NCI-H345 (cell line): ENCODE results near the gene BNIPL.

Source experiments
- DNase-seq: peaks from one replicate; lab custom pipeline; 2025; lab: John Stamatoyannopoulos, UW

Gene BNIPL, protein sequence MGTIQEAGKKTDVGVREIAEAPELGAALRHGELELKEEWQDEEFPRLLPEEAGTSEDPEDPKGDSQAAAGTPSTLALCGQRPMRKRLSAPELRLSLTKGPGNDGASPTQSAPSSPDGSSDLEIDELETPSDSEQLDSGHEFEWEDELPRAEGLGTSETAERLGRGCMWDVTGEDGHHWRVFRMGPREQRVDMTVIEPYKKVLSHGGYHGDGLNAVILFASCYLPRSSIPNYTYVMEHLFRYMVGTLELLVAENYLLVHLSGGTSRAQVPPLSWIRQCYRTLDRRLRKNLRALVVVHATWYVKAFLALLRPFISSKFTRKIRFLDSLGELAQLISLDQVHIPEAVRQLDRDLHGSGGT

DNA sequence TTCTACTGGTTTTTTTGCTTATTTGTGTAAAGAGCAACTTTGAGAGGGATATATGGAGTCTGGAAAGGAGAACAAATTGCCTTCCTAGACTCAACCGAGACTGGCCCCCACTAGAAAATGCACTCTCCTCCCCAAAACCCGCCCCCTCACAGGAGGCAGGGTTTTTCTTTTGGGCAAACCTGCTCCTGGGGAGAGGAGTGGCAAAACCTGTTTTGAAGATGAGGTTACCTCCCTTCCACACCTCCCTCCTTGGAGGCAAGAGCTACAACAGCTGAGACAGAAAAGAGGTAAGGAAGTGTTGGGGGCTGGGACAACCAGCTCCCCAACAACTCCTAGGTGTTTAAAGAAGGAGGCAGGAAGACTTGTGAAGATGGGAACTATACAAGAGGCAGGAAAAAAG, at the start of gene BNIPL:
BNIPL (plus strand) TSS at position 231 of the 400 bp plus-strand sequence; CDS start at position 371, 140 bp downstream.
- DNase-seq = no peak

- peak; percentile 49 for DNase-seq
Measured at GRCh38 chr1:150987924-150988323, 48.5 kb upstream of the BNIPL start.

GRCh38 chr1:150992626-150993025, 43.8 kb upstream of the BNIPL start:
- no peak for DNase-seq

DNA sequence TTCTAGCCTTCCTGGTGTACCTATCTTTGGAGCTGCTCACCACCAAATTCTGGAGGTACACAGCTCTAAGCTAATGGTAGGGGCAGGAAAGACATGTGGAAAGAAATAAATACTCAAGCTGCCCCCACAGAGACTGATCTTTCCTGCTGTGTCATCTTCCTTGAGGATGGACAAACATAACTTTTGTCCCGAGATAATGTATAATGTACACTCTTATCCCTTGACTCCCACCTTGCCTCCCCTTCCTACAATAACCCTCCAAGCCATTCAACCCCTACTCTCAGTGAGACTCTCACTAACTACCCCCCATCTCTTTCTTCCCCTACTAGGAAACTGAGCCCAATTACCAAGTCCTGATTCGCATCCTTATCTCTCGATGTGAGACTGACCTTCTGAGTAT, 42.1 kb upstream of the BNIPL start:
- no peak for DNase-seq

- no peak for DNase-seq
Measured at GRCh38 chr1:150995460-150995859, 40.9 kb upstream of the BNIPL start.

DNA sequence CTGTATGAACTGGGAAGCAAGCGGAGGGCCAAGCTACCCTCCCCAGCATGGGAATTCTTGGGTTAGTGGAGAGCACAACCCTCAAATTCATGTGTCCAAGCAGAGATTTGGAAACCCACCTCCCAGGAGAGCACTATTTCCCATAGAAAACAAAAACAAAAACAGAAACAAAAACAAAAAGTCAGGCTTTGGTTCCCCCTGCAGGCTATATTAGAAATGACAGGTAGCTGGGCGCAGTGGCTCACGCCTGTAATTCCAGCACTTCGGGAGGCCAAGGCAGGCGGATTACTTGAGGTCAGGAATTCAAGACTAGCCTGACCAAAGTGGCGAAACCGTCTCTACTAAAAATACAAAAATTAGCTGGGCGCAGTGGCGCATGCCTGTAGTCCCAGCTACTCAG, 40.5 kb upstream of the BNIPL start:
- peak; percentile 57 for DNase-seq

DNA sequence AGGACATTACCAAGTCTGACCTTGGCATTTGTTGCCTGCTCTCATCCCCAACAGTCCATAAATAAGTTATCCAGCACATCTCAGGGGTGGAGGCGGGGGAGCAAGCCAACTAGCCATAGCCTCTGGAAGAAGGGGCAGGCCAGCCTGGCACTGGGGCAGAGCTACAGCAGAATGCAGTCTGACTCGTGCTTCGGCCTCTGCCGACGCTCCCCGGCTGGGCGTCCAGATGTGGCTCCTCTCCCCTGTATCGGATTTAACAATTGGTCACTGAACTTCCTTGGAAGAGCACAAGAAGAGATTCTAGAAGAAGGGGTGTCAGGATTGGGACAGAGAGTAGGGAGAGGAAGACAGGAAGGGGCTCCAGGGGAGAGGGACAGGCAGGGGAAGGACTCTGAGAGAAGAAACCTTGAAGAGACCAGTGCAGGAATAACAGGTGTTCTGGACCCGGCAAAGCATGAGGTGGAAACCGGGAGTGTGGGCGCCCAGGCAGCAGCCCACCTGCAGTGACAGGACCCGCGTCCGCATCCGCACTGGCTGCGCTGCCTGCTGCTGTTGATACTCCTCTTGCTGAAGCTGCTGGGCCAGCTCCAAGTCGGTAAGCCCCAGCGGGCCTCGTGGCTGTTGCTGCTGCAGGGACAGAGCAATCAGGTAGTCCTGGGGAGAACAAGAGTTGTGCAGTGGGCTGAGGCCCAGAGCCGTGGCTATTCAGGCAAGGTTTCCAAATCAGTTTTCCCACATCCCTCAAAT, 39.1 kb upstream of the BNIPL start:
- no peak for DNase-seq

GRCh38 chr1:150997949-150998348, 38.4 kb upstream of the BNIPL start:
- DNase-seq = no peak

GRCh38 chr1:150999051-150999674, 37.2 kb upstream of the BNIPL start:
- DNase-seq = no peak

- DNase-seq = no peak
Measured at GRCh38 chr1:150999926-151000325, 36.5 kb upstream of the BNIPL start.

DNA sequence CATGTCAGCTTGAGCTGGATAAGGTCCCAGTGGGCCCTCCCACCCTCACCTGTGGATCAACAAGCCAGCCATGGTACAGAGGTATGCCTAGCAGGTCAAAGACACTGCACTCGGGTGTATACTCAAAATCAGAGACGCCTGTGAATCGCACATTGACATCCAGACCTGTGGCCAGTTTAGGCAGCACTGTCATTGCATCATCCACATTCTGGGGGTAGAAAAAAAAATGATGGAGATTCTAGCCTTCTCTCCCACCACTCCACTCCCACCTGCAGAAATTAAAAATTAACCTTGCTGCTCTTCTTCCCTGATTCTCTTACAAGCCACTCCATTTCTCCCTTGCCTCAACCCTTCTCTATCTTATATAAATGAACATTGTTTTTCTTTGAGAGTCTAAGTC, 36.0 kb upstream of the BNIPL start:
- DNase-seq = no peak

DNA sequence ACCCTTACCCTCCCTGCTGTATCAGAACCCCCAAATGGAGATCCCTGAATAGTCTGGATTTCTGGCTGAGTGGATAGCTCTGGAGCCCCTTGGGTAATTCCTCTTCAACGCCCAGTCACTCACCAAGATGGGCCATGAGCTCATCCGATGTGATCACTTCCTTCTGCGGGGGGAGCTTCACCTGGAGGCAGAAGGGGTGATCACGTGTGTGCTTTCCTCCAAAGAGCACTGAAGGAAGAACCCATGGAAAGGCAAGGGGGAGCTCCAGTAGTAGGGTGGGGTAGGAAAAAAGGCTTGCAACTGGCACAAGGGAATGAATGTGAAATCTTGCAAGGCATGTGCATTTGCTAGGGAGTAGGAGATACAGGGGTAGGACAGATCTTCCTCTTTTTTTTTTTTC, 34.8 kb upstream of the BNIPL start:
- no peak for DNase-seq

DNA sequence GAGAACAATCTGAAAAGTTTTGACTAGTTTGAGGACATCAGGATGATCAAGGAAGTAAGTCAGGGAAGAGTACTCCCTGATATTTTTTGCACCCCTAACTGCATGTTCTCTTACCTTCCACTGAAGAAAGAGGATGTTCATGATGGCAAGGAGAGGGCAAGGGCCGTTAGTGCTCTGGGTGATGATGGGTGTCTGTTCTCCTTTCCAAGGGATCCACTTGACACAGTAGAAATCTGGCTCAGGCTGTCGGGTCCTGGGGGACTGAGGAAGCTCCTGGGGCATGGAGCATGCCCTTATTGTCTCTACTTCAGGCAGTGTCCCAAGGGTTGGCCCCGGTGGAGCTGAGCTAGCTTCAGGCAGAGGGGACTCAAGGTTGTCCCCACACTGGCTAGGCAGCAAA, 34.3 kb upstream of the BNIPL start:
- DNase-seq = no peak

- DNase-seq = no peak
Measured at GRCh38 chr1:151002611-151003010, 33.8 kb upstream of the BNIPL start.

DNA sequence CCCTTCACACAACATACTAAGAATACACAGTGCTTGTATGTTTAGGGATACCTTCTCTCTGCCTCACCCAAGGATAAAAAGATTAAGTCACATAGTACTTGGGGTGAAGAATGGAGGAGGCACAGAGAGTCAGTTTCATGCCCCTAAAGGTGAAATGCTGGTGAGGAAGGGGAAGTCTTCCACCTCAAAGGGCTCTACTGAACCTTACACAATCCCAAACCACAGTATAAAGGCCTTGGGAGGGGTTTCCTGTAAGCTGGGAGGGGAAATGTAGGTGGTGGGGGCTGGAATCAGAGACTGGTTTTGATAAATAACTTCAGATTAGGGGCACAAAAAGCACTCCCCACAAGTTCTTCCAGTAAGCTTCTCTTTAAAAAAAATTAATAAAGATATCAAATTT, 33.2 kb upstream of the BNIPL start:
- no peak for DNase-seq

DNA sequence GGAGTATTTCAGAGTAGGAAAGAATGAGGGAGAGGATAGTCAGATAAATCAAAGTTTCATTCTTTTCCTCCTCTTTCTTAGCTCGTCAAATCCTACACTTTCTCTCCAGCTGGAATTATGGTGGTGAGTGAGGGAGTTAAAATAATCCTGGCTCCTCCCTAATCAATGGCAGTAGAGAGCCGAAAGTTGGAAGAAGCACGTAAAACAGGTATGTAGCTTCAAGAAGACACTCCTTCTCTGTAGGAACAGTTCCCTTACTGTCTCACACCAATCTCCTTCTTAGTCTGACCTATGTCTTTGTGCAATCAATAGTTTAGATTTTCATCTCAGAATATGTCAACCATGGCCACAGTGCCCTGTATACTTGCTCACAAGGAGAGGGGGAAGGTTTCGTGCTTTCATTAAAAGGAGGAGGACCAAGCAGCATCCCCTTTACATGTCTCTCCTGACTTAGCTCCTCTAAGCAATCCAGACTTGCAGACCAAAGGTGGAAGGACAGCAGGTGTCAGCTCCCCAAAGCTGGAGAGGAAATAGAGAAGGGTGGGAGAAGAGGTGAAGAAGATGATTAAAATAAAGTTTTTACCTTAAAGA, 30.6 kb upstream of the BNIPL start:
- DNase-seq = no peak

- peak; percentile 60 for DNase-seq
Measured at GRCh38 chr1:151006327-151007052, 29.9 kb upstream of the BNIPL start, which contains the start of gene MINDY1. Gene MINDY1, minus strand, starts transcription at chr1:151006902. Its CDS starts 4,285 bp downstream, at chr1:151002617.

DNA sequence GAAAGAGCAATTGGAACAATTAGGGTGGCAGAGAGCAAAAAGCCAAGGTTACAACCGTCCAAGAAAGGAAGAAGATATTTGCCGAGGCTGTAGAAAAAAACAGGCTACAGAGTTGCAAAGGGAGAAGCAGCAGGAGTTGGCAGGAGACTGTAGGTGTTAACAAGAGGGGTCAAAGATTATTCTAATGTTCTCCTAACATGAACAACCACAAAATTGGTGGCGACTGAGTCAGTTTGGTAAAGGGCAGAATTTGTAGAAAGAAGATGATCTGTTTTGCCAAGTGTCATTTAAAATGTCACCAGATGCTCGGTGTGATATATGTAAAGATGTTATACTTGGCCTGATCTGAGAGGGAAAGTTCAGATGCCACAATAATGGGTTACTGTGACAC, 28.5 kb upstream of the BNIPL start:
- DNase-seq = no peak

GRCh38 chr1:151008244-151009205, 27.9 kb upstream of the BNIPL start, which contains the start of gene PRUNE1:
Gene PRUNE1, plus strand, starts transcription at chr1:151008449. Its CDS starts 184 bp downstream, at chr1:151008633.
- DNase-seq = peak; percentile 100

GRCh38 chr1:151009206-151009587, 27.2 kb upstream of the BNIPL start:
- no peak for DNase-seq
